Activated T-cell treated with anti-CD3 and anti-CD28 coated beads for 1 hour (primary cell): ENCODE data around the gene NEURL4.

Experiments used
- DNase-seq: peaks from one replicate; pipeline ENCODE4 v3.0.0-alpha.2; 2020; ENCODE audit warnings: low read depth

NEURL4 gene

DNA sequence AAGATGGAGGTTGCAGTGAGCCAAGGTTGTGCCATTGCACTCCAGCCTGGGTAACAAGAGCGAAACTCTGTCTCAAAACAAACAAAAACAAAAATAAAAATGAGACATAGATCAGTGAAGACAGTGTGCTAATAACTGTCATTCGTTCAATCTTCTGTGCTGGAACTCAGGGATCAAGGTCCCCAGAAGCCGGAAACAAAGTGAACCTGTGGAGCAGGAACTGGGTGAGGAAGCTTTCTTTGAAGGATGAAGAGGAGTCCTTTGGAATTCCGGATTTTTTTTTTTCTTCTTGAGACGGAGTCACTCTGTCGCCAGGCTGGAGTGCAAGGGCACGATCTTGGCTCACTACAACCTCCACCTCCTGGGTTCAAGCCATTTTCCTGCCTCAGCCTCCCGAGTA is 49.7 kb downstream of the NEURL4 start:
- no peak for DNase-seq

DNA sequence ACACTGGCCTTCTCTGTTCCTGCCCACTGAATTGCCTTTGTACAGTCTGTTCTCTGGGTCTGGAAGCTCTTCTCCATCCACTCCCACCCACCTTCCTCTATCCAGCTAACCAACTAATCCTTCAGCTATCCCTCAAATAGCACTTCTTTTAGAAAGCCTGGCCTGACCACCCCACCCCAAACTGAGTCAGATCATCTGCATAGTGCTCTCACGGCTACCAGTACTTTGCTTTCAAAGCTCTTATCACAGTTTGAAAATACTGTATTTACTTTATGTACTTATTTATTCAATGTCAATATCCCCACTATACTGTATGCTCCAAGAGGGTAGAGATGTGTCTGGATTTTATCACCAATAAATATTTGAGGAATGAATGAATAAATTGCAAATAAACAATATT is 62.4 kb downstream of the NEURL4 start:
- DNase-seq = no peak
